Measurements from ENCODE around the gene ZNF362. TPM values are rescaled to one million over a fixed set of nuclear protein-coding genes. Genes with fewer than 3 reads are reported as not detected.

ZNF362 gene
- total RNA-seq, 2 donors from 2014 or later = 7.9 to 17.9 TPM

- TF ChIP-seq POLR2A (IDR thresholded peaks at IDR 0.05) (no peak), CTCF (IDR thresholded peaks at IDR 0.05) (no peak)
- DNase-seq = no peak
- Histone ChIP-seq H3K4me3 (no peak overlapping the region), H3K4me1 (no peaks in the 10 kb centered on the region), H3K9me3 (no peaks in the 10 kb centered on the region), H3K36me3 (replicated peaks in 1 of 2; ENCODE audit: insufficient read depth in 1 of 2, low read depth in 2 of 2) (no peaks in the 10 kb centered on the region), H3K27me3 (no peaks in the 10 kb centered on the region), H3K27ac (no peak overlapping the region)
- WGBS, 2 donors = 83 to 87% methylated on average over 5 of the region's 5 CpGs
- intact Hi-C loops (cut with DNase I) = no loop called here
- ATAC-seq = no peak
These were observed 12.0 kb upstream of the ZNF362 start for GRCh38 chr1:33244143-33244808.

GRCh38 chr1:33244809-33245186 lies 11.5 kb upstream of the ZNF362 start:
- intact Hi-C loops (cut with DNase I) = no loop called here
- DNase-seq (no peak), ATAC-seq (no peak)
- H3K9me3 ChIP-seq = no peaks in the 10 kb centered on the region
- no peaks in the 10 kb centered on the region for H3K4me1 ChIP-seq
- 47 to 54% methylated on average over 2 of the region's 2 CpGs for WGBS, 2 donors
- TF ChIP-seq CTCF (IDR thresholded peaks at IDR 0.05) = no peak
- no peak for TF ChIP-seq POLR2A (IDR thresholded peaks at IDR 0.05)
- no peak overlapping the region for H3K27ac ChIP-seq
- H3K27me3 ChIP-seq = no peaks in the 10 kb centered on the region
- H3K4me3 ChIP-seq = no peak overlapping the region
- H3K36me3 ChIP-seq (replicated peaks in 1 of 2; ENCODE audit: insufficient read depth in 1 of 2, low read depth in 2 of 2) = no peaks in the 10 kb centered on the region

GRCh38 chr1:33246171-33246570 lies 10.1 kb upstream of the ZNF362 start:
- Histone ChIP-seq H3K4me1 (no peaks in the 10 kb centered on the region), H3K36me3 (replicated peaks in 1 of 2; ENCODE audit: insufficient read depth in 1 of 2, low read depth in 2 of 2) (no peaks in the 10 kb centered on the region), H3K4me3 (no peak overlapping the region), H3K9me3 (no peaks in the 10 kb centered on the region), H3K27me3 (no peaks in the 10 kb centered on the region), H3K27ac (no peak overlapping the region)
- intact Hi-C loops (cut with DNase I) = no loop called here
- DNase-seq = no peak
- WGBS, 2 donors = 70 to 79% methylated on average over 4 of the region's 4 CpGs
- no peak for TF ChIP-seq CTCF (IDR thresholded peaks at IDR 0.05)
- no peak for TF ChIP-seq POLR2A (IDR thresholded peaks at IDR 0.05)
- no peak for ATAC-seq

GRCh38 chr1:33247545-33247944 lies 8.7 kb upstream of the ZNF362 start:
- no peak overlapping the region for H3K27ac ChIP-seq
- H3K36me3 ChIP-seq (replicated peaks in 1 of 2; ENCODE audit: insufficient read depth in 1 of 2, low read depth in 2 of 2) = no peaks in the 10 kb centered on the region
- no peaks in the 10 kb centered on the region for H3K27me3 ChIP-seq
- H3K9me3 ChIP-seq = no peaks in the 10 kb centered on the region
- no peaks in the 10 kb centered on the region for H3K4me1 ChIP-seq
- ATAC-seq (no peak), DNase-seq (no peak)
- no peak for TF ChIP-seq CTCF (IDR thresholded peaks at IDR 0.05)
- no peak for TF ChIP-seq POLR2A (IDR thresholded peaks at IDR 0.05)
- no peak overlapping the region for H3K4me3 ChIP-seq
- WGBS, 2 donors = 76 to 83% methylated on average over 7 of the region's 7 CpGs
- intact Hi-C loops (cut with DNase I) = no loop called here

- Histone ChIP-seq H3K9me3 (no peaks in the 10 kb centered on the region), H3K27ac (no peak overlapping the region), H3K4me1 (no peaks in the 10 kb centered on the region), H3K27me3 (no peaks in the 10 kb centered on the region), H3K36me3 (replicated peaks in 1 of 2; ENCODE audit: insufficient read depth in 1 of 2, low read depth in 2 of 2) (no peaks in the 10 kb centered on the region), H3K4me3 (no peak overlapping the region)
- intact Hi-C loops (cut with DNase I) = no loop called here
- ATAC-seq = no peak
- no peak for TF ChIP-seq CTCF (IDR thresholded peaks at IDR 0.05)
- no peak for TF ChIP-seq POLR2A (IDR thresholded peaks at IDR 0.05)
- DNase-seq = no peak
These were observed 8.0 kb upstream of the ZNF362 start for GRCh38 chr1:33248244-33248643.
